DND-41 (cell line): ENCODE data around the gene ASPN.

Experiments
- ATAC-seq: fragments of 200-7000 bp; cut with Tn5 transposase; 3 replicates; pipeline ENCODE4 v1.9.1; 2021; ENCODE audit warnings: low read depth; ENCODE audit not compliant: insufficient read depth
- DNase-seq: peaks from one replicate; pipeline ENCODE4 v3.0.0-alpha.2; 2020
- H2AFZ ChIP-seq: 2 replicates; pipeline ENCODE4 v1.6.0; 2012; ENCODE audit warnings: low read depth, low read length
- H3K27ac ChIP-seq: 2 replicates; pipeline ENCODE4 v1.5.1; 2012; ENCODE audit warnings: low read length, inconsistent platforms
- H3K27me3 ChIP-seq: fragments of 200-600 bp; sonication (generic); 2 replicates; pipeline ENCODE4 v1.6.0; 2012; ENCODE audit warnings: low read length, mild to moderate bottlenecking, inconsistent platforms; ENCODE audit not compliant: insufficient read depth, poor library complexity
- H3K36me3 ChIP-seq: 2 replicates; pipeline ENCODE4 v1.5.1; 2012; ENCODE audit warnings: low read length, inconsistent platforms; ENCODE audit not compliant: insufficient read depth
- H3K4me1 ChIP-seq: 2 replicates; pipeline ENCODE4 v1.5.1; 2012; ENCODE audit warnings: mild to moderate bottlenecking, low read length; ENCODE audit not compliant: insufficient read depth
- H3K4me2 ChIP-seq: 2 replicates; pipeline ENCODE4 v1.6.0; 2012; ENCODE audit warnings: mild to moderate bottlenecking, moderate library complexity, low read length, inconsistent platforms; ENCODE audit not compliant: insufficient read depth
- H3K4me3 ChIP-seq, 2 experiments: fragments of 200-600 bp in 1 of 2; shearing (Covaris generic) in 1 of 2; 2 replicates each; pipeline ENCODE4 v1.5.1; 2012 to 2016; ENCODE audit warnings: inconsistent platforms in 2 of 2, low read length in 2 of 2, mild to moderate bottlenecking in 2 of 2, low read depth in 1 of 2, moderate library complexity in 1 of 2
- H3K79me2 ChIP-seq: 2 replicates; pipeline ENCODE4 v1.6.0; 2012; ENCODE audit warnings: low read length, inconsistent platforms; ENCODE audit not compliant: insufficient read depth
- H3K9ac ChIP-seq: 2 replicates; pipeline ENCODE4 v1.6.0; 2012; ENCODE audit warnings: low read depth, mild to moderate bottlenecking, inconsistent platforms, low read length, moderate library complexity
- H3K9me3 ChIP-seq: 2 replicates; pipeline ENCODE4 v1.5.1; 2012; ENCODE audit warnings: low read length, moderate library complexity, mild to moderate bottlenecking, inconsistent platforms; ENCODE audit not compliant: insufficient read depth, severe bottlenecking
- H4K20me1 ChIP-seq: 2 replicates; pipeline ENCODE4 v1.6.0; 2012; ENCODE audit warnings: low read length; ENCODE audit not compliant: insufficient read depth
- EZH2 ChIP-seq: IDR thresholded peaks from 3 replicates; pipeline ENCODE4 v1.6.1; 2012; ENCODE audit warnings: borderline replicate concordance, low read depth, mild to moderate bottlenecking, moderate library complexity, low read length, inconsistent platforms; ENCODE audit not compliant: severe bottlenecking
- TF ChIP-seq, protein P1 (sequence below): IDR thresholded peaks from 2 replicates; pipeline ENCODE4 v1.5.1; 2012; ENCODE audit warnings: borderline replicate concordance, low read length, moderate library complexity, mild to moderate bottlenecking; ENCODE audit not compliant: poor library complexity, severe bottlenecking; ENCODE audit errors: extremely low read depth

ASPN gene

DNA sequence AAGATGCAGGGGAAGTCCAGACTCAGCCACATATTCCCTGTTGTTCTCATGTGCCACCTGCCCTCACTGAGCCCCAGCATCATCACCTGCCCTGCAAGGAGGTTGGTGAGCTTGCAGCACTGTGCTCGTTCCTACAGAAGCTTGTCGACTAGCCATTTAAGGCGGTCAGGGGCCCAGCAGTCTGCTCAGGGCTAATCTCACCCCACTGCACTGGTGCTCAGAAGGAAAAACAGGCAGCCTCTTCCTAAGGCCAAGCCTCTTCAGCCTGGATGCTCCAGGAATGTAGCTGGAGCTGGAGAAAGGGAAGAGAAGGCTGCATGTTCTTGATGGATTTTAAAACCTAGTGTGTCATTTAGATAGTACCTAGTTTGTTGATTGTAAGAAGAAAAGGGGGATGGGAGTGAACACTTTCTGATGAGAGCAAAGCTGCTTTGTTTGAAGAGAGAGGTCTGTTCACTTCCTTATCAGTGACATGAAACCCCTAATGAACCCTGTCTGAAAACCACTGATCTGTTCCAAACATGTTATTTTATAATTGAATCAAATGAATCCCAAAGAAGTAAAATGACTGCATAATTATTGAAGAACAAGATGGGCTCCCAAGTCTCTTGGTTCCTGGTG lies 10.6 kb upstream of the ASPN start:
- no peak overlapping the region for H3K9ac ChIP-seq
- DNase-seq (no peak), ATAC-seq (no peak)

DNA sequence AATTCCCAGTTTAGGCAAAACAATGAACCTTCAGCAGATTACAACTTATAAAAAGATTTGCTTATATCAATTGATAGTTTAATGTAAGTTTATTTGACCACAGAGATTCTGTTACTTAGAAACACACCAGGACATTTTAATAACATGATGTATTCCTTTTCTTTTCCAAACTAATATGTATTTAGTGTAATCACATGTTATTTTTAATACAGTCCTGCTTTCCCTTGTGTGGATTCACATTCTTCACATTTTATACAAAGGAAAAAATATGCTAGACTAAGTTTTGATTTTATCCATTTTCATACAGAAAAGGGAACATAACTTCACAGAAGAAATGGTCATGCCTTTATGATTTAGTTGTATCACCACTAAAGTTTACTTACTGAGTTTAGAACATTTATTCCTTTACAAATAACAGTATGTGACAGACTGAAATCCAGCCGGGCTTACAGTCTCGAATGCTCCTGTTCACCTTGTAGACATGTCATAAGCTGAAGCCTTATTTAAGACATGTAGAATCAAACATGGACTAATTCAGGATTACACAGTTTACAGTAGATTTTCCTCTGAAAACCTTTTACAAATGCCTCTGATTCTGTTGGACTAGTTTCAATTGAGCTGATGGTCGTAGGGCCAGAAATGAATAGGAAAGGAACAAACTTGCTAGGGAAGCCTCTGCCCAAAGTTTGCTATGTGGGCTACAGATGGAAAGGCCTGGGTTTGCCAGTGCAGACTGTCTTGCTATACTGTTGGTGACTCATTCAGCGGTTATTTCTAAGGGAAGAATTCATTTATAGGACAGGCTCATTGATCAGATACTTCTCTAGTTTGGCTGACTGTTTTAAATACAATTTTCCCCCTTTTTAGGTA lies 6.6 kb upstream of the ASPN start:
- Histone ChIP-seq H3K4me1 (no peaks in the 10 kb centered on the region), H3K9me3 (no peaks in the 10 kb centered on the region), H3K36me3 (no peaks in the 10 kb centered on the region; the same call in 1 of the 2 replicates), H2AFZ (no peak overlapping the region), H3K4me3 (no peak overlapping the region), H3K4me2 (no peak overlapping the region), H3K27me3 (no peaks in the 10 kb centered on the region), H3K27ac (no peak overlapping the region), H3K9ac (no peak overlapping the region), H4K20me1 (no peaks in the 10 kb centered on the region), H3K79me2 (no peaks in the 10 kb centered on the region)
- TF ChIP-seq EZH2, result no peak
- TF ChIP-seq, protein P1, sequence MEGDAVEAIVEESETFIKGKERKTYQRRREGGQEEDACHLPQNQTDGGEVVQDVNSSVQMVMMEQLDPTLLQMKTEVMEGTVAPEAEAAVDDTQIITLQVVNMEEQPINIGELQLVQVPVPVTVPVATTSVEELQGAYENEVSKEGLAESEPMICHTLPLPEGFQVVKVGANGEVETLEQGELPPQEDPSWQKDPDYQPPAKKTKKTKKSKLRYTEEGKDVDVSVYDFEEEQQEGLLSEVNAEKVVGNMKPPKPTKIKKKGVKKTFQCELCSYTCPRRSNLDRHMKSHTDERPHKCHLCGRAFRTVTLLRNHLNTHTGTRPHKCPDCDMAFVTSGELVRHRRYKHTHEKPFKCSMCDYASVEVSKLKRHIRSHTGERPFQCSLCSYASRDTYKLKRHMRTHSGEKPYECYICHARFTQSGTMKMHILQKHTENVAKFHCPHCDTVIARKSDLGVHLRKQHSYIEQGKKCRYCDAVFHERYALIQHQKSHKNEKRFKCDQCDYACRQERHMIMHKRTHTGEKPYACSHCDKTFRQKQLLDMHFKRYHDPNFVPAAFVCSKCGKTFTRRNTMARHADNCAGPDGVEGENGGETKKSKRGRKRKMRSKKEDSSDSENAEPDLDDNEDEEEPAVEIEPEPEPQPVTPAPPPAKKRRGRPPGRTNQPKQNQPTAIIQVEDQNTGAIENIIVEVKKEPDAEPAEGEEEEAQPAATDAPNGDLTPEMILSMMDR, result no peak
- DNase-seq (no peak), ATAC-seq (no peak)

More for the DNA sequence above, 10.6 kb upstream of the ASPN start:
- Histone ChIP-seq H3K27ac (no peak overlapping the region), H3K36me3 (no peaks in the 10 kb centered on the region), H3K4me1 (no peaks in the 10 kb centered on the region), H3K27me3 (no peaks in the 10 kb centered on the region), H4K20me1 (no peaks in the 10 kb centered on the region), H2AFZ (no peak overlapping the region), H3K4me2 (no peak overlapping the region), H3K79me2 (no peaks in the 10 kb centered on the region), H3K4me3 (no peak overlapping the region), H3K9me3 (no peaks in the 10 kb centered on the region)
- TF ChIP-seq EZH2, result no peak
- TF ChIP-seq, protein P1, result no peak

DNA sequence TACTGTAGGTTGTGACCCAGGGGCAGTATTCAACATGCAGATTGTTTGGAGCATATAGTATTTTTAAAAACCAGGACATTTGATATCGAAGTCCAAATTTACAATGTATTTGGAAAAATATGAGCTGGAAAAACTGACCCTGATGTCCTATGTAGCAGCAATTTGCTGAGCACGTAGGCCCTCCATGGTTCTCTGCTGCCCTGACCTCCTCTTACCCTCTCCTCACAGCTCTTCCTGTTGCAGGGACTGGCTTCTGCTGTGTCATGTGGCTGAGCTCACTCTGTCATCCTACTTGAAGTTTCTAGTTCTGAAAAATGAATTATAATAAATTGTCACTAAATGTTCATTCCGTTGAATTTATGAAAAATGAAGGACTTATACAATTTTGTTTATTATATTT lies 4.1 kb upstream of the ASPN start:
- Histone ChIP-seq H3K27ac (no peak overlapping the region), H3K4me2 (no peak overlapping the region), H4K20me1 (no peaks in the 10 kb centered on the region), H3K9ac (no peak overlapping the region), H3K9me3 (no peaks in the 10 kb centered on the region), H3K4me3 (no peak overlapping the region), H2AFZ (no peak overlapping the region), H3K4me1 (no peaks in the 10 kb centered on the region), H3K79me2 (no peaks in the 10 kb centered on the region), H3K36me3 (no peaks in the 10 kb centered on the region; the same call in 1 of the 2 replicates), H3K27me3 (no peaks in the 10 kb centered on the region)
- DNase-seq (no peak), ATAC-seq (no peak)
- no peak for TF ChIP-seq EZH2
- TF ChIP-seq, protein P1, result no peak
